ENCODE results near the gene CALR. TPM values are rescaled to one million over a fixed set of nuclear protein-coding genes. Genes with fewer than 3 reads are reported as not detected.

Gene CALR
- total RNA-seq, 6 donors from 2014 or later = 171 to 1,351 (median 423) TPM

- Histone ChIP-seq H3K27me3 (peaks cover 0 to 3% (median 0%) of the 10 kb centered on the region in 4 donors), H3K4me3 (no peak overlapping the region), H3K4me1 (peaks cover 0 to 8% (median 2%) of the 10 kb centered on the region in 4 donors), H3K36me3 (no peaks in the 10 kb centered on the region), H3K27ac (no peak overlapping the region), H3K9me3 (no peaks in the 10 kb centered on the region)
- DNase-seq (no peak), ATAC-seq (ENCODE audit: low FRiP score in 2 of 2) (no peak)
- 77 to 79% methylated on average over 3 of the region's 3 CpGs for WGBS, 2 donors
- TF ChIP-seq POLR2AphosphoS5 (IDR thresholded peaks at IDR 0.05) (no peak), CTCF (IDR thresholded peaks at IDR 0.05) (no peak), EP300 (IDR thresholded peaks at IDR 0.05) (no peak), POLR2A (IDR thresholded peaks at IDR 0.05) (no peak)
Observed at GRCh38 chr19:12990853-12991252, 52.4 kb downstream of the CALR start.

- Histone ChIP-seq H3K27me3 (peaks cover 0 to 3% (median 0%) of the 10 kb centered on the region in 4 donors), H3K4me3 (no peak overlapping the region), H3K27ac (no peak overlapping the region), H3K9me3 (no peaks in the 10 kb centered on the region), H3K4me1 (peaks cover 0 to 13% (median 3%) of the 10 kb centered on the region in 4 donors), H3K36me3 (no peaks in the 10 kb centered on the region)
- no peak for TF ChIP-seq CTCF (IDR thresholded peaks at IDR 0.05)
- no peak for TF ChIP-seq POLR2A (IDR thresholded peaks at IDR 0.05)
- TF ChIP-seq EP300 (IDR thresholded peaks at IDR 0.05) = no peak
- DNase-seq (no peak), ATAC-seq (ENCODE audit: low FRiP score in 2 of 2) (no peak)
- WGBS, 2 donors = 91 to 95% methylated on average over 5 of the region's 5 CpGs
Observed at GRCh38 chr19:12991296-12991695, 52.9 kb downstream of the CALR start.

GRCh38 chr19:12992729-12993128, 54.3 kb downstream of the CALR start:
- no peak overlapping the region for H3K27ac ChIP-seq
- DNase-seq (no peak), ATAC-seq (ENCODE audit: low FRiP score in 2 of 2) (no peak)
- H3K4me3 ChIP-seq = no peak overlapping the region
- H3K9me3 ChIP-seq = no peaks in the 10 kb centered on the region
- no peaks in the 10 kb centered on the region for H3K36me3 ChIP-seq
- H3K4me1 ChIP-seq = peaks cover 8 to 27% (median 15%) of the 10 kb centered on the region in 4 donors
- WGBS, 2 donors = 94 to 95% methylated on average over 11 of the region's 11 CpGs
- peaks cover 0 to 3% (median 2%) of the 10 kb centered on the region in 4 donors for H3K27me3 ChIP-seq
- TF ChIP-seq CTCF (IDR thresholded peaks at IDR 0.05) (no peak), POLR2AphosphoS5 (IDR thresholded peaks at IDR 0.05) (no peak), POLR2A (IDR thresholded peaks at IDR 0.05) (no peak), EP300 (IDR thresholded peaks at IDR 0.05) (no peak)

GRCh38 chr19:12993562-12993961, 55.2 kb downstream of the CALR start:
- no peak overlapping the region for H3K4me3 ChIP-seq
- no peaks in the 10 kb centered on the region for H3K9me3 ChIP-seq
- no peak overlapping the region for H3K27ac ChIP-seq
- H3K27me3 ChIP-seq = peaks cover 0 to 3% (median 2%) of the 10 kb centered on the region in 4 donors
- WGBS, 2 donors = 86 to 92% methylated on average over 3 to 7 of the region's 7 CpGs
- no peak for ATAC-seq (ENCODE audit: low FRiP score in 2 of 2)
- H3K4me1 ChIP-seq = peaks cover 9 to 36% (median 18%) of the 10 kb centered on the region in 4 donors
- no peaks in the 10 kb centered on the region for H3K36me3 ChIP-seq
- TF ChIP-seq POLR2AphosphoS5 (IDR thresholded peaks at IDR 0.05) (no peak), EP300 (IDR thresholded peaks at IDR 0.05) (no peak), CTCF (IDR thresholded peaks at IDR 0.05) (no peak), POLR2A (IDR thresholded peaks at IDR 0.05) (no peak)
- DNase-seq = peak in 1 of 2 donors; percentile 66

Small RNA genes within 50 kb of the gene (small RNA-seq; reads per million reads assigned to genes)
- gene MIR5695 (0 to 0.33 (median 0.03) reads per million in 4 donors), gene MIR6515 (0.26 to 1.6 (median 0.47) reads per million in 4 donors)

Other genes with a start within 250 kb of the CALR start
- 10 to 100 TPM in 2 of 6 donors, 1 to 10 TPM in 4; 6.5 to 13.7 (median 8.7) TPM for gene FBXW9, start 242.0 kb upstream of the CALR start, total RNA-seq
- gene TNPO2, start 214.7 kb upstream of the CALR start, total RNA-seq = 100 to 1,000 TPM in 1 of 6 donors, 10 to 100 TPM in 5; 43.5 to 124 (median 46.1) TPM
- gene TRIR, start 203.9 kb upstream of the CALR start, total RNA-seq = 100 to 1,000 TPM; 156 to 324 (median 261) TPM
- gene GET3, start 201.1 kb upstream of the CALR start, total RNA-seq = 10 to 100 TPM; 14.7 to 71.7 (median 49.8) TPM
- under 1 TPM in 1 of 6 donors, not detected in 5; 0.11 TPM for gene BEST2, start 186.8 kb upstream of the CALR start, total RNA-seq
- gene HOOK2, start 163.1 kb upstream of the CALR start, total RNA-seq = 100 to 1,000 TPM in 2 of 6 donors, 10 to 100 TPM in 4; 48.9 to 367 (median 79.6) TPM
- 100 to 1,000 TPM; 127 to 422 (median 354) TPM for gene JUNB, start 147.1 kb upstream of the CALR start, total RNA-seq
- gene PRDX2, start 136.8 kb upstream of the CALR start, total RNA-seq = 100 to 1,000 TPM in 4 of 6 donors, 10 to 100 TPM in 2; 57.6 to 173 (median 123) TPM
- 1 to 10 TPM in 2 of 6 donors, not detected in 4; 4.6 to 6.0 TPM for gene THSD8, start 136.5 kb upstream of the CALR start, total RNA-seq
- gene RNASEH2A, start 132.0 kb upstream of the CALR start, total RNA-seq = 1 to 10 TPM; 4.2 to 7.6 (median 5.6) TPM
- not detected for gene RTBDN, start 104.0 kb upstream of the CALR start, total RNA-seq
- gene MAST1, start 100.1 kb upstream of the CALR start, total RNA-seq = under 1 TPM in 3 of 6 donors, not detected in 3; 0.17 to 0.89 (median 0.61) TPM
- 10 to 100 TPM; 34.6 to 87.2 (median 60.1) TPM for gene DNASE2, start 57.2 kb upstream of the CALR start, total RNA-seq
- under 1 TPM in 4 of 6 donors, not detected in 2; 0.17 to 0.89 (median 0.42) TPM for gene KLF1, start 51.4 kb upstream of the CALR start, total RNA-seq
- 10 to 100 TPM; 19.3 to 47.1 (median 33.3) TPM for gene GCDH, start 47.4 kb upstream of the CALR start, total RNA-seq
- not detected for gene SYCE2, start 19.3 kb upstream of the CALR start, total RNA-seq
- 100 to 1,000 TPM in 1 of 6 donors, 10 to 100 TPM in 5; 35.3 to 104 (median 53.4) TPM for gene FARSA, start 4.9 kb upstream of the CALR start, total RNA-seq
- gene RAD23A, start 7.3 kb downstream of the CALR start, total RNA-seq = 100 to 1,000 TPM in 3 of 6 donors, 10 to 100 TPM in 3; 69.1 to 115 (median 98.8) TPM
- 10 to 100 TPM; 15.3 to 43.8 (median 26.6) TPM for gene GADD45GIP1, start 18.6 kb downstream of the CALR start, total RNA-seq
- gene DAND5, start 31.0 kb downstream of the CALR start, total RNA-seq = not detected
- gene NFIX, start 56.9 kb downstream of the CALR start, total RNA-seq = 100 to 1,000 TPM in 3 of 6 donors, 10 to 100 TPM in 3; 64.0 to 188 (median 107) TPM
- 10 to 100 TPM; 22.6 to 55.5 (median 31.4) TPM for gene LYL1, start 164.2 kb downstream of the CALR start, total RNA-seq
- gene TRMT1, start 178.1 kb downstream of the CALR start, total RNA-seq = 10 to 100 TPM; 27.2 to 92.2 (median 33.1) TPM
- 10 to 100 TPM; 22.0 to 96.1 (median 55.7) TPM for gene NACC1, start 179.7 kb downstream of the CALR start, total RNA-seq
- 100 to 1,000 TPM in 4 of 6 donors, 10 to 100 TPM in 2; 80.0 to 348 (median 107) TPM for gene STX10, start 211.8 kb downstream of the CALR start, total RNA-seq
- 100 to 1,000 TPM in 4 of 6 donors, 10 to 100 TPM in 2; 94.3 to 246 (median 129) TPM for gene IER2, start 211.8 kb downstream of the CALR start, total RNA-seq

Data from upper lobe of left lung (tissue), 6 donors.